Forelimb muscle (tissue), 1 donor: Measurements from ENCODE around the gene GGT7. TPM values are rescaled to one million over a fixed set of nuclear protein-coding genes. Genes with fewer than 3 reads are reported as not detected.
"Not testable (repeated sequence)": the region's sequence is repeated elsewhere in the genome, so short reads cannot be mapped to it uniquely, and the experiment has no call there.

Experiments
- DNase-seq: peaks from one replicate; pipeline ENCODE4 v3.0.0-alpha.2; 2013; ENCODE audit warnings: low read depth
- polyA plus RNA-seq: library from polyadenylated mRNA; unstranded; fragments of 120-200 nt; gene quantifications from one replicate; pipeline ENCODE4 v1.2.1, GENCODE V29; 2013; ENCODE audit not compliant: insufficient read length

GGT7 gene
- polyA plus RNA-seq, 1 donor, result 20.5 TPM

GRCh38 chr20:34883087-34883688 lies 10.5 kb upstream of the GGT7 start:
- DNase-seq, result no peak

DNA sequence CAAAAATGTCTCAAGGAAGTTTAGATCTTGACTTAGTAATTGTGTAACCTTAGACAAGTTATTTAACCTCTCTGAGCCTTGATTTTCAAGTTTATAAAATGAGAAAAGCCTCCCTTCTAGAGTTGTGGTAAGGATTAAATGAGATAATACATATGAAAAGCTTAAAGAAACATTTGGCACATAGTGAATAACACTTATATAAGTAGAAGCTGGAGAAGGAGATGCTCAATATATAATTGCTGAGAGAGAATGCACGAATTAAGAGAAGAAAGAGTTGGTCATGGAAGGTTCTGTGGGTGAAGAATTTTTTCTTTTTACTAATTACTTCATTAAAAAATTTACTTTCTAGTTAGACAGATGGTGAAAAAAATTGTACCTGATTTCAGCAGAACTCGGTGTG lies 9.0 kb upstream of the GGT7 start:
- no peak for DNase-seq

GRCh38 chr20:34880971-34881370 lies 8.3 kb upstream of the GGT7 start:
- not testable (repeated sequence) for DNase-seq

GRCh38 chr20:34880215-34880850 lies 7.7 kb upstream of the GGT7 start:
- DNase-seq, result no peak

DNA sequence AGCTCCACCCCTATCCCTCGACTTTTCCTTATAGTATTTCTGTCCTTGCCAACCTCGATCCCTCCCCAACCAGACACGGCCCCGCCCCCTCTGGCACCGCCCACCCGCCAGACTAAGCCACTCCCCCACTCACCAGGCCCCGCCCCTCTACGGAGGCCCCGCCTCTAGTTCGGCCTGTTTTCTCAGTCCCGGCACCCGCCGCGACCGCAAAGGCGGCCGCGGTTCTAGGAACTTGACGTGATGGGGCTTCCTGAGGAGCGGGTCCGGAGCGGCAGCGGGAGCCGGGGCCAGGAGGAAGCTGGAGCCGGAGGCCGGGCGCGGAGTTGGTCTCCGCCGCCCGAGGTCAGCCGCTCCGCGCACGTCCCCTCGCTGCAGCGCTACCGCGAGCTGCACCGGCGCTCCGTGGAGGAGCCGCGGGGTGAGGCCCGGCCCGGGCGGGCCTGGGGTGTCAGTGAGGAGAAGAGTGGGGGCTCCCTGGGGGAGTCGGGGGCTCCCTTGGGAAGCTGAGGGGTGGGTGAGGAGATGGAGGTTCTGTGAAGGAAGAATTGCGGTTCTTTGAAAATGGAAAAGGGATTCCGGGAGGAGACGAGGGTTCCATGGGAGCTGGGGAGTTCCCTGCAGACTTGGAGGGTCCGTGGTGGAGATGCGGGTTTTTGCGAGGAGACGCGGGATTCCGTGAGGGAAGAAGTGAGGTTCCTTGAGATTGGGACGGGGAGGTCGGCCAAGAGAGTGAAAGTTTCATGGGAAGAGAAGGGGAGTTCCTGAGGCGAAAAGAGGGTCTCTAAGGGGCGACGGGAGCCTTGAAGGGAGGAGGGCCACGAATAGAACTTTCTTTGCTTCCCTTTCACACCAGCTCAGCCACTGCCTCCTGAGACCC lies 4.0 kb upstream of the GGT7 start, which contains the start of gene ACSS2:
Gene ACSS2 (plus strand): TSS at position 207 of the 877 bp plus-strand sequence. CDS start 34 bp downstream, at position 241.
- no peak for DNase-seq

- DNase-seq, result peak; percentile 82
Measured at GRCh38 chr20:34875642-34876405, 3.2 kb upstream of the GGT7 start.

GRCh38 chr20:34874094-34874654 lies 1.5 kb upstream of the GGT7 start:
- DNase-seq, result no peak

GRCh38 chr20:34873583-34874093 lies 982 bp upstream of the GGT7 start:
- DNase-seq, result no peak

GRCh38 chr20:34871966-34872621 lies 562 bp downstream of the GGT7 start:
- no peak for DNase-seq

DNA sequence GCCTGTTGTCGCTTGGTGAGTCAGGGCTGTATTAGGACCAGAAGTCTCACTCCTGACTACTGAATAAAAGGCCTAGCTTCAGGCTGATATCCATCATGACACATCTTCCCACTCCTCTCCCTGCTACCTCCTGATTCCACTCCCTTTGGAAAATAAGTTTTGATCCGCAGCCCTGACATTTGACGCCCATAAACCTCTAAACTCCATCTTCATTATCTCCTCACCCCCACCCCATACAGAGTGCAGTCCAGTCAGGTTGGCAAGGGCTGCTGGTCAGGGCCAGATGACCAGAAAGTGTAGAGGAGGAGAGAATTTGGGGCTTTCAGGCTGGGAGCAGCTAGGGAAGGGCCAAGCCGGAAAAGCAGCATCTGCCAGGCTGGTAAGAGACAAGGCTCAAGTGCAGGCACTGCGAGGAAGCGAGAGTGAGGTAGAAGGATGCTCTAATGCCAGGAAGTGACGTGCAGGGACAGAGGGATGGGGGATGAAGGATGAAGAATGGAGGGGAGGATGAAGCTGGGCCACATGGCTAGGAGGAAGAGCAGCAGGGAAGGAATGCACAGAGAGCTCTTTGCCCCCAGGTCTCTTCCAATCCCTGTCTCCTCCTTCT lies 1.2 kb downstream of the GGT7 start:
- no peak for DNase-seq

GRCh38 chr20:34864216-34864615 lies 8.4 kb downstream of the GGT7 start:
- no peak for DNase-seq

DNA sequence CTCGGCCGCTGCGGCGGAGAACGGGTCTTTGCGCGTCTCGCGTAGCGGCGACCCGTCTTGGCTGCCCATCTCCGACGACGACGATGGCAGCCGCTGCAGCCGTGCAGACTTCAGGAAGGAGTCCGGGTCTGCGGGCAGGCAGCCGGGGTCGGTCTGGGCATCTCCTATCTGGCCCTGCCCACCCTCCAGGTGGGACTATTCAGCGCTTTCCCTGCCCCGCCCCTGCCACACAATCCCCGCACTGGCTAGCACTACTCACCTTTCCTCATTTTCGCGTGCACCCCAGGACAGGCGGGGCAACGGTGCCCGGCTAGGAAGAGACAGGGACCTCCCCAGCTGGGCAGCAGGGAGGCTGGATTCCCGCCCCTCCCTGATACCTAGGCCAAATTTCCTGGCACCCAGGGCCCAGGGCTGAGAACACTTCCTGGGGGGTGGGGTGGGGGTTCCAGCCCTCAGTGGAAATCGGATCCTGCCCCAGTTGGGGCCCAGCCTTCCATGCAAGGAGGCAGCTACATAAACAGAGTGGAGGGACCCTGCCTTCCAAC lies 9.2 kb downstream of the GGT7 start:
- no peak for DNase-seq

GRCh38 chr20:34862724-34863123 lies 9.9 kb downstream of the GGT7 start:
- no peak for DNase-seq

GRCh38 chr20:34861386-34862084 lies 11.1 kb downstream of the GGT7 start:
- DNase-seq, result no peak

DNA sequence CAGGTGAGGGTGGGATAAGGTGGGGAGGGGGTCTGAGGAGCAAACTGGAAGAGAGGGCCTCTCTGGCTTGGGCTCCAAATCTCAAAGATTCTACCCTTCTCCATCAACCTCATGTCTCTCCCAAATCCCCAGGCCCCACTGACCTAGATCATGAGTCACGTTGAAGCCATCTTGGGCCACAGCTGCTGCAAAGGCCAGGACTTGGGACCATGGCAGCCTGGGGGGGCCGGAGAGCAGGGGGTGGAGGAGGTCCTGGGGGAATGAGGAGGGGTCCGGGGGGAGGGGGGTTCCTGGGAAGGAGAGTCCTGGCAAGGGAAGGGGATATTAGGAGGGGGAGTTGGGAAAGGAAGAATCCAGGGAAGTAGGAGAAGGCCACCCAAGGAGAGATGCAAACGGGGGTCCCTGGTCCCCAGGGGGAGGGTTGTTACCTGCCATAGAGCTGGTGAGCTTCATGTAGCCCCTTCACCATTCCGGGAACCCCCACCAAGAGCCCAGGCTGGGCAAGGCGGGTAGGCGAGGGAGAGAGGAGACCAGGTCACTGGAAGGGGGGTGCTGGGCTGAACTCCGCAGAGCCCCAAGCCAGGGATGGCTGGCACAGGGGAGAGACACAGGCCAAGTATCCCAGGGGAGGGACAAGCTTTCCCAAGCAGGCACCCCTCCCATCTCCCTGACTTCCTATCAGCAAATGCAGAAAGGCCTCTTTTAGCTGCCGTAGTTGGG lies 12.7 kb downstream of the GGT7 start:
- no peak for DNase-seq

- no peak for DNase-seq
Measured at GRCh38 chr20:34859367-34859766, 13.3 kb downstream of the GGT7 start.

DNA sequence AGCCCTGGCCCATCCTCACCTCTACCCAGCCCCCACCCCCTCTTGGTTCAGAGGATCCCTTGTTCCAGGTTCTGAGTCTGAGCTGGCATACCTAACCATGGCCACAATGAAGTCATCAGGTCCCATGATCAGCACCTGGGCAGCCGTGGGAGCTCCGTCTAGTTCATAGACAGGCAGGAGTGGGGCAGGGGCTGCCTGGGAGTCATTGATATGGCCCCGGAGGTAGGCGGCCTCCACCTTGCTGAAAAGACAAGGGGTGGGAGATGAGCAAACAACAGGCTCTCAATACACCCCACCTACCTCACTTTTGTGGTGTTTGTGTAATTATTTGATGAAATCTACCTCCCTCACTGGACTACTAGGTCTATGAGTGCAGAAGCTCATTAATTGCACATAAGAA lies 20.4 kb downstream of the GGT7 start:
- DNase-seq, result no peak

DNA sequence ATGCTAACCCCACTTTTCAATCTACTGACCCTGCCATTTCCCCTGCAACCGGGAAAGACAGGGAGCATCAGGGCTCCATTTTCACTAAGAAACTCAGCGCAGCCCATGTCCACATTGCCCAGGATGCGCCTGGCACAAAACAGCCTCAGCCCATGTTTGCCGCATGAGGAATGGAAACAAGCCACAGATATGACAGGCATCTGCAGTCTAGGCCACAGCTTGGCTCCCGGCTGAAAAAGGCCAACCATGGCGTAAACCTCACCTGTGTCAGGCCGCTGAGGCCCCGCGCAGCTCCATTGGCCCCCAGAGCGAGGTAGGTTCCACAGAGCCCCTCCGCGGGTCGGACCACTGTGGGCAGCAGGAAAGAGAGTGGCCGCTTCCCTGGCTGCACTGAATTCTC lies 21.7 kb downstream of the GGT7 start:
- no peak for DNase-seq

- no peak for DNase-seq
Measured at GRCh38 chr20:34849778-34850177, 22.9 kb downstream of the GGT7 start.
